Stimulated activated naive B cell treated with anti-CD40 and anti-IgM and Interleukin-4, amounts not matched to agents 10 μg/mL and 1 μg/mL and 100 μg/mL, for 72 hours (primary cell): ENCODE data around the gene NOSIP.
"Not testable (repeated sequence)": the region's sequence is repeated elsewhere in the genome, so short reads cannot be mapped to it uniquely, and the experiment has no call there.

Source experiments
- ATAC-seq, 2 donors: fragments of 150-1000 bp; cut with Tn5 transposase; replicated peaks; 2 replicates each; pipeline ENCODE4 v1.10.0; 2021; ENCODE audit warnings: moderate library complexity in 1 of 2
- DNase-seq: peaks from one replicate; pipeline ENCODE4 v3.0.0; 2021
- H3K27ac Mint-ChIP-seq: one replicate; pipeline ENCODE4 v1.8.0; 2022; ENCODE audit warnings: mild to moderate bottlenecking, mixed read lengths
- H3K27me3 Mint-ChIP-seq, 2 donors: one replicate each; pipeline ENCODE4 v1.8.0; 2022; ENCODE audit warnings: mixed read lengths in 2 of 2
- H3K36me3 Mint-ChIP-seq, 2 donors: one replicate each; pipeline ENCODE4 v1.8.0; 2022; ENCODE audit warnings: mixed read lengths in 2 of 2, mild to moderate bottlenecking in 1 of 2
- H3K4me1 Mint-ChIP-seq, 2 donors: one replicate each; pipeline ENCODE4 v1.8.0; 2022; ENCODE audit warnings: mixed read lengths in 2 of 2, mild to moderate bottlenecking in 1 of 2
- H3K4me3 Mint-ChIP-seq, 2 donors: one replicate each; pipeline ENCODE4 v1.8.0; 2022; ENCODE audit warnings: mild to moderate bottlenecking in 2 of 2, mixed read lengths in 2 of 2, moderate library complexity in 1 of 2
- H3K9me3 Mint-ChIP-seq, 2 donors: one replicate each; pipeline ENCODE4 v1.8.0; 2022; ENCODE audit warnings: mixed read lengths in 2 of 2, mild to moderate bottlenecking in 1 of 2

The NOSIP gene, protein sequence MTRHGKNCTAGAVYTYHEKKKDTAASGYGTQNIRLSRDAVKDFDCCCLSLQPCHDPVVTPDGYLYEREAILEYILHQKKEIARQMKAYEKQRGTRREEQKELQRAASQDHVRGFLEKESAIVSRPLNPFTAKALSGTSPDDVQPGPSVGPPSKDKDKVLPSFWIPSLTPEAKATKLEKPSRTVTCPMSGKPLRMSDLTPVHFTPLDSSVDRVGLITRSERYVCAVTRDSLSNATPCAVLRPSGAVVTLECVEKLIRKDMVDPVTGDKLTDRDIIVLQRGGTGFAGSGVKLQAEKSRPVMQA

GRCh38 chr19:49580264-49581006 lies at the start of gene NOSIP:
TSS of gene NOSIP (minus strand) at chr19:49580556. CDS start at chr19:49560691, 19,865 bp downstream.
- peaks cover 2 to 9% of the 10 kb centered on the region in 2 donors for H3K36me3 Mint-ChIP-seq
- H3K9me3 Mint-ChIP-seq, result no peaks in the 10 kb centered on the region
- DNase-seq (peak; percentile 93), ATAC-seq (peak; percentile 99 to 100)
- H3K27ac Mint-ChIP-seq, result peak within 1 kb of the TSS; percentile 96
- peaks cover 12 to 41% of the 10 kb centered on the region in 2 donors for H3K4me1 Mint-ChIP-seq
- H3K27me3 Mint-ChIP-seq, result no peaks in the 10 kb centered on the region
- H3K4me3 Mint-ChIP-seq, result peak within 1 kb of the TSS; percentile 95 to 96

GRCh38 chr19:49629659-49630058 lies 49.3 kb upstream of the NOSIP start:
- no peaks in the 10 kb centered on the region for H3K27me3 Mint-ChIP-seq
- DNase-seq, result no peak
- H3K4me1 Mint-ChIP-seq, result peaks cover 0 to 4% of the 10 kb centered on the region in 2 donors
- no peaks in the 10 kb centered on the region for H3K9me3 Mint-ChIP-seq
- H3K27ac Mint-ChIP-seq, result no peak overlapping the region
- H3K36me3 Mint-ChIP-seq, result peaks cover 17 to 35% of the 10 kb centered on the region in 2 donors
- H3K4me3 Mint-ChIP-seq, result no peak overlapping the region
- ATAC-seq, result no peak

DNA sequence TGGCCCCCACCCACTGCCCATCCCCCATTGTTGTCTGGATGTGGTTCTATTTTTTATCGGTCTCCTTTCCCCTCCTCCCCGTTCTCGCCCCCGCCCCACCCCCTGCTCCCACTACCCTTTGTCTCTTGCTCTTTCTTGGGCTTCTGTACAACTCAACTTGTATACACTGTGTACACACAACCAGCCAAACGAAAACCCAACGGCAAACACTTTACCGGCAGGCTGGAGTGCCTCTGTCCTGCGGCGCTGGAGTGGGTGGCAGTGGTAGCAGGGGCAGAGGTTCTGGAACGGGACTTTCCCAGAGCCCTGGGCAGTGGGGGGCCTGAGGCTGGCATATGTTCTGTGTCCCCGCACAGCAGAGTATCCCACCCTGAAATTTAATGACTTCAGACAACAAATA lies 45.9 kb upstream of the NOSIP start:
- Mint-ChIP-seq H3K27ac (no peak overlapping the region), H3K9me3 (no peaks in the 10 kb centered on the region), H3K36me3 (peaks cover 42 to 65% of the 10 kb centered on the region in 2 donors), H3K27me3 (no peaks in the 10 kb centered on the region), H3K4me1 (peaks cover 0 to 7% of the 10 kb centered on the region in 2 donors), H3K4me3 (no peak overlapping the region)
- no peak for ATAC-seq
- no peak for DNase-seq

- Mint-ChIP-seq H3K4me3 (no peak overlapping the region), H3K27ac (peak overlapping the region; percentile 14), H3K4me1 (peaks cover 0 to 3% of the 10 kb centered on the region in 2 donors), H3K27me3 (no peaks in the 10 kb centered on the region), H3K36me3 (peaks cover 43 to 70% of the 10 kb centered on the region in 2 donors), H3K9me3 (no peaks in the 10 kb centered on the region)
- ATAC-seq, result no peak
- DNase-seq, result no peak
These were observed 44.9 kb upstream of the NOSIP start for GRCh38 chr19:49624967-49625910.

DNA sequence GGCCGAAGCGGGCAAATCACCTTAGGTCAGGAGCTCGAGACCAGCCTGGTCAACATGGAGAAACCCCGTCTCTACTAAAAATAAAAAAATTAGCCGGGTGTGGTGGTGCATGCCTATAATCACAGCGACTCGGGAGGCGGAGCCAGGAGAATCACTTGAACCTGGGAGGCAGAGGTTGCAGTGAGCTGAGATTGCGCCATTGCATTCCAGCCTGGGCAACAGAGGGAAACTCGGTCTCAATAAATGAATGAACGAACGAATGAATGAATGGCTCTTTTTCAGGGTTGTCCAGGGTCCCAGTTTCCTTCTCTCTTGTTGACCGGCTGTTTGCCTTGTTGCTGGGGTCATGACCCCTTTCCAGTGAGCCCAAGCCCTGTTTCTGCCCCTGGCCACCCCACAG lies 37.5 kb upstream of the NOSIP start:
- peak overlapping the region; percentile 9 for H3K27ac Mint-ChIP-seq

GRCh38 chr19:49616945-49617344 lies 36.6 kb upstream of the NOSIP start:
- Mint-ChIP-seq H3K27ac (no peak overlapping the region), H3K27me3 (no peaks in the 10 kb centered on the region), H3K4me3 (no peak overlapping the region), H3K4me1 (peaks cover 0 to 9% of the 10 kb centered on the region in 2 donors), H3K9me3 (no peaks in the 10 kb centered on the region), H3K36me3 (peaks cover 50 to 71% of the 10 kb centered on the region in 2 donors)
- DNase-seq, result no peak
- no peak for ATAC-seq

More for the DNA sequence above, 37.5 kb upstream of the NOSIP start:
- peaks cover 53 to 74% of the 10 kb centered on the region in 2 donors for H3K36me3 Mint-ChIP-seq
- not testable (repeated sequence) for H3K9me3 Mint-ChIP-seq, H3K27me3 Mint-ChIP-seq, DNase-seq, ATAC-seq, H3K4me3 Mint-ChIP-seq, H3K4me1 Mint-ChIP-seq

GRCh38 chr19:49616532-49616931 lies 36.2 kb upstream of the NOSIP start:
- Mint-ChIP-seq H3K27ac (no peak overlapping the region), H3K4me1 (peaks cover 0 to 9% of the 10 kb centered on the region in 2 donors), H3K36me3 (peaks cover 49 to 67% of the 10 kb centered on the region in 2 donors), H3K9me3 (no peaks in the 10 kb centered on the region), H3K4me3 (no peak overlapping the region), H3K27me3 (no peaks in the 10 kb centered on the region)
- DNase-seq (no peak), ATAC-seq (no peak)

GRCh38 chr19:49615861-49616260 lies 35.5 kb upstream of the NOSIP start:
- Mint-ChIP-seq H3K27ac (no peak overlapping the region), H3K4me3 (no peak overlapping the region), H3K36me3 (peaks cover 45 to 66% of the 10 kb centered on the region in 2 donors), H3K27me3 (no peaks in the 10 kb centered on the region), H3K9me3 (no peaks in the 10 kb centered on the region), H3K4me1 (peaks cover 0 to 6% of the 10 kb centered on the region in 2 donors)
- DNase-seq (no peak), ATAC-seq (no peak)

- peaks cover 0 to 8% of the 10 kb centered on the region in 2 donors for H3K4me1 Mint-ChIP-seq
- no peaks in the 10 kb centered on the region for H3K27me3 Mint-ChIP-seq
- no peaks in the 10 kb centered on the region for H3K9me3 Mint-ChIP-seq
- DNase-seq, result no peak
- peak overlapping the region in 1 of 2 donors; percentile 7 for H3K4me3 Mint-ChIP-seq
- peak overlapping the region; percentile 79 for H3K27ac Mint-ChIP-seq
- no peak for ATAC-seq
- peaks cover 48 to 65% of the 10 kb centered on the region in 2 donors for H3K36me3 Mint-ChIP-seq
These were observed 33.9 kb upstream of the NOSIP start for GRCh38 chr19:49614096-49614833.

GRCh38 chr19:49613374-49613773 lies 33.0 kb upstream of the NOSIP start:
- DNase-seq, result no peak

GRCh38 chr19:49609499-49610092 lies 29.2 kb upstream of the NOSIP start:
- Mint-ChIP-seq H3K9me3 (no peaks in the 10 kb centered on the region), H3K4me3 (no peak overlapping the region), H3K27me3 (no peaks in the 10 kb centered on the region), H3K27ac (no peak overlapping the region), H3K4me1 (peaks cover 0 to 8% of the 10 kb centered on the region in 2 donors), H3K36me3 (peaks cover 22 to 37% of the 10 kb centered on the region in 2 donors)
- no peak for DNase-seq
- ATAC-seq, result no peak

More at GRCh38 chr19:49613374-49613773, 33.0 kb upstream of the NOSIP start:
- H3K27me3 Mint-ChIP-seq, result no peaks in the 10 kb centered on the region
- H3K4me3 Mint-ChIP-seq, result peak overlapping the region in 1 of 2 donors; percentile 53
- no peak overlapping the region for H3K27ac Mint-ChIP-seq
- peaks cover 0 to 8% of the 10 kb centered on the region in 2 donors for H3K4me1 Mint-ChIP-seq
- no peaks in the 10 kb centered on the region for H3K9me3 Mint-ChIP-seq
- H3K36me3 Mint-ChIP-seq, result peaks cover 48 to 65% of the 10 kb centered on the region in 2 donors
- ATAC-seq, result no peak

GRCh38 chr19:49605605-49606004 lies 25.2 kb upstream of the NOSIP start:
- Mint-ChIP-seq H3K4me3 (no peak overlapping the region), H3K27ac (no peak overlapping the region), H3K27me3 (no peaks in the 10 kb centered on the region), H3K4me1 (peaks cover 5 to 7% of the 10 kb centered on the region in 2 donors), H3K9me3 (no peaks in the 10 kb centered on the region), H3K36me3 (peaks cover 24 to 30% of the 10 kb centered on the region in 2 donors)
- ATAC-seq (no peak), DNase-seq (no peak)

DNA sequence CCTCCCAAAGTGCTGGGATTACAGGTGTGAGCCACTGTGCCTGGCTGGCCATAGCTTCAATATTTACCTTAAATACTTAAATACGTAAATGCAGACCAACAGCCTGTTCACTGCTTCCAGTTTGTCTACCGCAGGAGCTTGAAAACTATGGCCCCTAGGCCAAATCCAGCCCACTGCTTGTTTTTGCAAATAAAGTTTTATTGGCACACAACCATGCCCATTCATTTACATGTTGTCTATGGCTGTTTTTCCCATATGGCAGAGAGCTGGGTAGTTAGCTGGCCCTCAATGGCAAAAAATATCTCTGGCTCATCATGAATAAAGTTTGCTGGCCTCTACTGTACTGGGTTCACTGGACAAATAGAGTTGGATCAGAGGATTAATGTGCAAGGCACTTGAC lies 22.4 kb upstream of the NOSIP start:
- Mint-ChIP-seq H3K27ac (no peak overlapping the region), H3K4me1 (peaks cover 8 to 18% of the 10 kb centered on the region in 2 donors), H3K9me3 (no peaks in the 10 kb centered on the region), H3K27me3 (no peaks in the 10 kb centered on the region), H3K4me3 (no peak overlapping the region), H3K36me3 (peaks cover 26 to 32% of the 10 kb centered on the region in 2 donors)
- DNase-seq, result no peak
- ATAC-seq, result no peak
